GM21526 (cell line): ENCODE results near the gene TSKS.

Source experiments
- ATAC-seq: cut with Tn5 transposase; IDR thresholded peaks from one replicate; pipeline ENCODE4 v1.9.1; 2021; ENCODE audit warnings: moderate library complexity; ENCODE audit not compliant: unreplicated experiment, low FRiP score

TSKS gene

DNA sequence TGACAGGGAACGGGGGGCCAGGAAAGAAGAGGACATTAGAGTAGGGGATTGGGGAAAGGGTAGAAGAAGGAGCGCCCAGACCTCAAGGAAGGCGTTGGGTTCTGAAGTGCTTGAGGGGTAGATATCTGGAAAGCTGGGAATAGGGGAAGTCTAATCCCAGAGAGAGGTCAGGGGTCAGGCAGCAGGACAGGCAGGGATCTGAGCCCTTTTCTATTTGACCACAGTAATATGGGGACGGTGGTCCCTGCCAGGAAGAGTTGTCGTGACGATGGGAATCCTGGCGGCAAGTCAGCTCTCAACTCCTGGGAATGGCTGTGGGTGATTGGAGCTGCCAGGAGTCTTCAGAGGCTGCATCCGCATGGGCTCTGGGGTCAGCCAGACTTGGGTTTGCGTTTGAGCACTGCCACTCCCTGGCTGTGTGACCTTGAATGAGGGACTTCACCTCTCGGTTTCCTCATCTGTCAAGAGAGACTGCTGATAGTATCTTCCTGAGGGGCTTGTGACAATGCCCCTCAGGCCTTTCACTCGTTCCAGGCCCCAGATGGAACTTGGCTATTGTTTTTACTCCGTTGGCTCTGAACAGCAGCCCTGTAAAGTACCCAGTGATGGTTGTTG is 5.0 kb upstream of the TSKS start:
- ATAC-seq: no peak

- no peak for ATAC-seq
Measured at GRCh38 chr19:49767381-49767780, 4.3 kb upstream of the TSKS start.

DNA sequence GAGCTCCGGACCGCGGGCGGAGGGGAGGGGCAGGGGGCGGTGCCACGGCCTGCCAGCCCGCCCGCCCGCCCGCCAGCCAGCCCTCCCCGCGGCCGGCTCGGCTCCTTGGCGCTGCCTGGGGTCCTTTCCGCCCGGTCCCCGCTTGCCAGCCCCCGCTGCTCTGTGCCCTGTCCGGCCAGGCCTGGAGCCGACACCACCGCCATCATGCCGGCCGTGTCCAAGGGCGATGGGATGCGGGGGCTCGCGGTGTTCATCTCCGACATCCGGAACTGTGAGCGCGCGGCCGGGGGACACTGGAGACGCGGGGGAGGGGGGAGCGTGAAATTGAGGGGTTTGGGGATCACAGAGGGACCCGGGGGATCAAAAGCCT is 3.8 kb upstream of the TSKS start, which contains the start of gene AP2A1:
AP2A1 (plus strand) TSS at position 72 of the 370 bp plus-strand sequence; CDS start at position 205, 133 bp downstream.
- ATAC-seq: no peak

DNA sequence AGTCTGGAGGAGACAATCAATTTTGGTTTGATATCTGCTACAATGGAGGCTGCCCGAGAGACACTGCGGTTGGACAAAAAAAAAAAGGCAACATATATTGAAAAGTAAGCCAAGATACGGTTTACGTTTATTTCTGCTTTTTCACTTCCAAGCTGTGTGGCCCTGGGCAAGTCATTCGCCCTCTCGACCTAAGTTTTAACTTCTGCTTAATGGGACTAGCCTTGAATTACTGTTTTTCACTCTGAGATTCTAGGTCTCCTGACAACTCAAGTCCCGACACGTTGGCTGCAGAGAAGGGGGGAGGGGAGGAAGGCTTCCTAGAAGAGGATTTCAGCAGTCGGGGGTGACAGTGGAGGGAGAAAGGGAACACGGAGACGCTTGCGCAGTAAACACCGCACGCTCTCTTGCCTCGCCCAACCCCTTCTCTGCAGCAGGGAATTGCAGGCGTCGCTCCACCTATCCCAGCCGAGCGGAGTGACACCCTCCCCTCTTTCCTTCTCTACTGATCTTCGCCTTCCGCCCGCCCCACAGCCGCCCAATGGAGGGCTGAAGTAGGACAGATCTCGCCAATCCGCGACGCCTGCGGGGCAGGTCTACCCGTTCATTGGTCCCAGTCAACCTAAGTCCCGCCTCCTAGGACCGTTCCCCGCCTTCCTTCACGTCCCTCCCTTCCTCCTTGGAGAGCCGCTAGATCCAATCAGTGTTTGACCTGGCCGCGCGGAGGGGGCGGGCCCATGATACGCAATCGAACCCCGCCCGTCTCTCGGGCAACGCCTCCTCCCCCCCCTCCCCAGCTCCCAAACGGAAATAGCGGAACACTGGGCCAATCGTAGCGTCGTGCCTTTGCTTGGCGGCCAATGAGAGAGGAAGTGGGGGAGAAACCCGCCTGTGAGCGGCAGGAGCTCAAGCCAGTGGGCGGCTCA is 3.2 kb upstream of the TSKS start:
- ATAC-seq: peak; percentile 91

DNA sequence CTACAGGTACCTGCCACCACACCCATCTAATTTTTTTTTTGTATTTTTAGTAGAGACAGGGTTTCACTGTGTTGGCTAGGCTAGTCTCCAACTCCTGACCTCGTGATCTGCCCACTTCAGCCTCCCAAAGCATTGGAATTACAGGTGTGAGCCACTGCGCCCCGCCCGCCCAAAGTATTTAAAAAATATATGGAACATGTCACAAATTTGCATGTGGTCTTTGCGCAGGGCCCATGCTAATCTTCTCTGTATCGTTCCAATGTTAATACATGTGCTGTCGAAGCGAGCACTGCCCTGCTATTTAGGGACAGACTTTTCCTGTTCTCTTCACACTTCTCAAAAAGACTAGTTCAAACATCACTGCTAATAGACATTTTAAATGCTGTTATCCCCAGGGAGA is 1.2 kb upstream of the TSKS start:
- ATAC-seq: no peak

GRCh38 chr19:49761625-49762311 is 1.3 kb downstream of the TSKS start:
- ATAC-seq: no peak

GRCh38 chr19:49761249-49761624 is 1.9 kb downstream of the TSKS start:
- no peak for ATAC-seq

GRCh38 chr19:49758292-49758691 is 4.8 kb downstream of the TSKS start:
- ATAC-seq: no peak

DNA sequence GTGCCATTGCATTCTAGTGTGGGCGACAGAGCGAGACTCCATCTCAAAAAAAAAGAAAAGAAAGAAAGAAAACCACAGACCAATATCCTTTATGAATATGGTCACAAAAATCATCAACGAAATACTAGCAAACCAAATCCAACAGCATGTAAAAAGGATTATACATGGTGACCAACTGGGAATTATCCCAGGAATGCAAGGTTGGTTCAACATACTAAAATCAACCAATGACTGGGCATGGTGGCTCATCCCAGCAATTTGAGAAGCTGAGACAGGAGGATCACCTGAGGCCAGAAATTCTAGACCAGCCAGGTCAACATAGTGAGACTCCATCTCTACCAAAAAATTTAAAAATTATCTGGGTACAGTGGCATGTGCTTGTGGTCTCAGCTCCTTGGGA is 7.2 kb downstream of the TSKS start:
- no peak for ATAC-seq

DNA sequence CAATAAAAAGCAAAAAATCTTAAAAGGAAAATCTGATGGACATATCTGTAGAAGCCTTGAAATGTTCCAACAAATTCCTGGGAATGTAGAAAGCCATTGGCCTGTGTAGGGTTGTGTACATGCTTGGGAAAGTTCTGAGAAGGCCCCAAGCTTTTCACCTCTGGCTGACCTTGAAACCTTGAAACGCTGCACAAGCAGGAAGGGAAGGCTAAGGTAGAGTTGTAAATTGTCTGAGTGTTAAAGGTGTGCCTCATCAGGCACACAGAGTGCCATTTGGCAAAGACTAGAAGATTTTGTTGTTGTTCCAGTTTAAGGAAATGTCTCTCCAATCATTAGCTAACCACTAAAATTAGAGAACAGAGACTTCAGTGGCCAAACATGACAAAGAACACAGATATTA is 10.4 kb downstream of the TSKS start:
- no peak for ATAC-seq

DNA sequence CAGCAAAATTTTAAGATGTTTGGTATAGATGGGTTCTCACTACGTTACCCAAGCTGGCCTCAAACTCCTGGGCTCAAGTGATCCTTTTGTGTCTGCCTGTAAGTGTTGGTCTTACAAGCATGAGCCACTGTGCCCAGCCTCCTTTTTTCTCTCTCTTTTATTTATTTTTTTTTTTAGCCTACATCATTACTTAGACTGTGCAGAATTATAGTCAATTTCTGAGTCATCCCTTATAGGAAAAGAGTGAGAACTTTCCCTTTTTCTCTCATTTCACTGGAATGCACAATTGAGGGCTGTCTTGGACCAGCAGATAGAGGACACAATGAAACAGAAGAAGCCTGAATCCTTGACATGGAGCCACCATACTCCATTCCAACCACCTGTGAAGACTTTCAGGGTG is 13.3 kb downstream of the TSKS start:
- ATAC-seq: no peak

- ATAC-seq: no peak
Measured at GRCh38 chr19:49749055-49749716, 13.9 kb downstream of the TSKS start.

GRCh38 chr19:49746206-49746958 is 16.7 kb downstream of the TSKS start:
- no peak for ATAC-seq

DNA sequence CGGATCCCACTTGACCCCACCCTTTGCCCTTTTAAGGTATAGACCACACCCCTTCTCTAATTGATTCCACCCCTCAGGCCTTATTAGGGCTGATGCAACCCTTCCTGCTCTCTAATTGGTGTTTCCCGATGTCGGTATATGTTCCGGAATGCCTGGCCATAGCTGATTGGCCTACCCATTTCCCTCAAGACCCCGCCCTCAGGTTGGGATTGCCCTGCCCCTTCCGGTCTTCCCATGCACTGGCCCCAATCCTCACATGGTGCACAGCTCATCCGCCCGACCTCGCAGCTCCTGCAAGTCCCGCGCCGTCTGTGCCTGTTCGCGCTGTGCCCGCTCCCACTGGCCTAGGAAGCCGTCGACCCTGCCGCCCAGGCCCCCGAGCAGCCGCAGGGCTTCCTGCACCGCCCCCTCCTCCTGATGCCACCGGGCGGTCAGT is 18.1 kb downstream of the TSKS start:
- no peak for ATAC-seq

- ATAC-seq: no peak
Measured at GRCh38 chr19:49741210-49741844, 21.8 kb downstream of the TSKS start.

- ATAC-seq: no peak
Measured at GRCh38 chr19:49739933-49740332, 23.2 kb downstream of the TSKS start.

DNA sequence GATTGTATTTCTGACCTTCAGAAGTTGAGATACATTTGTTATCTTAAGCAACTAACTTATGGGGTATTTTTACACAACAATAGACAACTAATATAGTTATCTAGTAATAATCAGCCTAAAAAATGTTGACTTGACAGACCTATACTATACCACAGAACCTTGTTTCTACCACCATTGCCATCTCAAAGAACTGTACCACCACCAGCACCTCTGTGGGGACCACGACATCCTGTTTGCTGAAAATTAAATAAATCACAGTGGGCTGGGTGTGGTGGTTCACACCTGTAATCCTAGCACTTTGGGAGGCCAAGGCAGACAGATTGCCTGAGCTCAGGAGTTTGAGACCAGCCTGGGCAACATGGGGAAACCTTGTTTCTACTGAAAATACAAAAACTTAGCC is 24.0 kb downstream of the TSKS start:
- no peak for ATAC-seq

GRCh38 chr19:49738268-49738667 is 24.8 kb downstream of the TSKS start:
- no peak for ATAC-seq

DNA sequence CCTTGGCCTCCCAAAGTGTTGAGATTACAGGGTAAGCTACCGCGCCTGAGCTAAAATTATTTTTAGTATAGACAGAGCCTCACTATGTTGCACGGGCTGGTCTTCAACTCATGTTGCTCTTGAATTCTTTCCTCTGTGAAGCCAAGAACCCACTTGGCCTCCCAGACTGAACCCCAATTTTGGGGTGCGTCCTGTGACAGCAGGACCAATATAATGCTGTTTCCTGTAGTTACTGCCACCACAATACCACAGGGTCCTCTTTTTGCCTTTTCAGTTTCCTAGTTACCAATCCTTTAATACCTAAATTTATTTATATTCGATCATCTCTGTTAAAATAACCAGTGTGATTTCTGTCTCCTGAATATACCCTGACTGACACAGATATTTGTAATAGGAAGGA is 32.9 kb downstream of the TSKS start:
- no peak for ATAC-seq
